ENCODE data around the gene CCDC40. TPM values are rescaled to one million over a fixed set of nuclear protein-coding genes. Genes with fewer than 3 reads are reported as not detected.
"Not testable (repeated sequence)": the region's sequence is repeated elsewhere in the genome, so short reads cannot be mapped to it uniquely, and the experiment has no call there.

Gene CCDC40
- total RNA-seq, 2 experiments from 2014 or later: not detected

- intact Hi-C loops (cut with micrococcal nuclease; ENCODE audit: unreplicated experiment): loop anchor here (5.0 kb wide), 1 partner anchor 156 kb away; the partner anchor contains the start of gene CBX4
- Histone ChIP-seq H3K9me2 (ENCODE audit: insufficient read depth, low read length) (no peaks in the 10 kb centered on the region), H3K79me2 (ENCODE audit: insufficient read depth, low read depth, low read length) (no peaks in the 10 kb centered on the region), H3K4me3 (ENCODE audit: low read depth, low read length, poor library complexity, severe bottlenecking) (no peak overlapping the region), H3K36me3 (ENCODE audit: insufficient read depth, low read length) (no peaks in the 10 kb centered on the region), H2AFZ (ENCODE audit: low read length) (peak overlapping the region; percentile 24; the same call in 1 of the 2 replicates), H3K4me2 (ENCODE audit: low read length) (peak overlapping the region; percentile 15; the same call in 1 of the 2 replicates), H3K4me1 (ENCODE audit: insufficient read depth, low read length, poor library complexity, severe bottlenecking) (peaks cover 28% of the 10 kb centered on the region), H3K27ac (ENCODE audit: low read depth, low read length, poor library complexity, severe bottlenecking) (no peak overlapping the region), H4K20me1 (ENCODE audit: insufficient read depth, low read length) (no peaks in the 10 kb centered on the region), H3K9me3 (ENCODE audit: low read length) (no peaks in the 10 kb centered on the region)
- POLR2A ChIA-PET: interaction anchor here (0.7 to 0.9 kb wide), 6 partner anchors 23 to 1751 kb away, joined by 3 to 5 read pairs (median 3); partner anchors contain the start of gene CBX4
- no peak for TF ChIP-seq CTCF (conservative IDR thresholded peaks at IDR 0.05; ENCODE audit: low read length)
- no peak for TF ChIP-seq EZH2phosphoT487 (IDR thresholded peaks at IDR 0.05; ENCODE audit: borderline replicate concordance, low read depth, low read length)
- CTCF ChIA-PET (ENCODE audit: unreplicated experiment): interaction anchor here (0.6 kb wide), 2 partner anchors 1229 to 1302 kb away, joined by 13 to 15 read pairs; partner anchors contain the start of genes CEP131 and SLC38A10
- no TSS peak for BruUV-seq (replicated peaks)
- DNase-seq (ENCODE audit: low spot score): peak; percentile 54
These were observed 42.8 kb upstream of the CCDC40 start for GRCh38 chr17:79993390-79994227.

- not testable (repeated sequence) for BruUV-seq (replicated peaks); H3K9me2 ChIP-seq (ENCODE audit: insufficient read depth, low read length); H3K9me3 ChIP-seq (ENCODE audit: low read length); DNase-seq (ENCODE audit: low spot score); H4K20me1 ChIP-seq (ENCODE audit: insufficient read depth, low read length); H3K36me3 ChIP-seq (ENCODE audit: insufficient read depth, low read length); H3K27ac ChIP-seq (ENCODE audit: low read depth, low read length, poor library complexity, severe bottlenecking); H3K79me2 ChIP-seq (ENCODE audit: insufficient read depth, low read depth, low read length); H2AFZ ChIP-seq (ENCODE audit: low read length); H3K4me3 ChIP-seq (ENCODE audit: low read depth, low read length, poor library complexity, severe bottlenecking)
- peaks cover 28% of the 10 kb centered on the region for H3K4me1 ChIP-seq (ENCODE audit: insufficient read depth, low read length, poor library complexity, severe bottlenecking)
- H3K4me2 ChIP-seq (ENCODE audit: low read length): 0 out of 2 replicates have a peak overlapping the region, but pooled peaks have one; percentile 15
- ChIA-PET CTCF (ENCODE audit: unreplicated experiment) (interaction anchor here (0.6 kb wide), 1 partner anchor 1301 kb away, joined by 15 read pairs; the partner anchor contains the start of gene SLC38A10), POLR2A (interaction anchor here (0.8 to 0.9 kb wide), 2 partner anchors 24 to 207 kb away, joined by 3 read pairs; no protein-coding TSS in a partner anchor)
- intact Hi-C loops (cut with micrococcal nuclease; ENCODE audit: unreplicated experiment): loop anchor here (5.0 kb wide), 1 partner anchor 157 kb away; the partner anchor contains the start of gene CBX4
These were observed 42.2 kb upstream of the CCDC40 start for GRCh38 chr17:79994228-79994569.

GRCh38 chr17:79994602-79995001, 41.8 kb upstream of the CCDC40 start:
- no peak overlapping the region for H2AFZ ChIP-seq (ENCODE audit: low read length)
- BruUV-seq (replicated peaks): no TSS peak
- no peaks in the 10 kb centered on the region for H3K9me3 ChIP-seq (ENCODE audit: low read length)
- no peak for DNase-seq (ENCODE audit: low spot score)
- intact Hi-C loops (cut with micrococcal nuclease; ENCODE audit: unreplicated experiment): loop anchor here (5.0 kb wide), 1 partner anchor 157 kb away; the partner anchor contains the start of gene CBX4
- no peaks in the 10 kb centered on the region for H4K20me1 ChIP-seq (ENCODE audit: insufficient read depth, low read length)
- no peak overlapping the region for H3K4me3 ChIP-seq (ENCODE audit: low read depth, low read length, poor library complexity, severe bottlenecking)
- no peak for TF ChIP-seq EZH2phosphoT487 (IDR thresholded peaks at IDR 0.05; ENCODE audit: borderline replicate concordance, low read depth, low read length)
- no peak for TF ChIP-seq CTCF (conservative IDR thresholded peaks at IDR 0.05; ENCODE audit: low read length)
- peaks cover 28% of the 10 kb centered on the region for H3K4me1 ChIP-seq (ENCODE audit: insufficient read depth, low read length, poor library complexity, severe bottlenecking)
- H3K36me3 ChIP-seq (ENCODE audit: insufficient read depth, low read length): no peaks in the 10 kb centered on the region
- ChIA-PET CTCF (ENCODE audit: unreplicated experiment) (no interaction called here), POLR2A (interaction anchor here (0.9 kb wide), 1 partner anchor 207 kb away, joined by 3 read pairs; no protein-coding TSS in a partner anchor)
- H3K9me2 ChIP-seq (ENCODE audit: insufficient read depth, low read length): no peaks in the 10 kb centered on the region
- no peak overlapping the region for H3K4me2 ChIP-seq (ENCODE audit: low read length)
- no peaks in the 10 kb centered on the region for H3K79me2 ChIP-seq (ENCODE audit: insufficient read depth, low read depth, low read length)
- no peak overlapping the region for H3K27ac ChIP-seq (ENCODE audit: low read depth, low read length, poor library complexity, severe bottlenecking)
